ENCODE results near the gene STIL.
A peak's percentile ranks its signal among the peaks of the same experiment; 100 is the strongest.
"Not testable (repeated sequence)": the region's sequence is repeated elsewhere in the genome, so short reads cannot be mapped to it uniquely, and the experiment has no call there.

Gene STIL

GRCh38 chr1:47317841-47318240 lies 3.9 kb upstream of the STIL start:
- no peak for DNase-seq

- no peak for DNase-seq
These were observed 4.5 kb downstream of the STIL start for GRCh38 chr1:47309427-47309826.

DNA sequence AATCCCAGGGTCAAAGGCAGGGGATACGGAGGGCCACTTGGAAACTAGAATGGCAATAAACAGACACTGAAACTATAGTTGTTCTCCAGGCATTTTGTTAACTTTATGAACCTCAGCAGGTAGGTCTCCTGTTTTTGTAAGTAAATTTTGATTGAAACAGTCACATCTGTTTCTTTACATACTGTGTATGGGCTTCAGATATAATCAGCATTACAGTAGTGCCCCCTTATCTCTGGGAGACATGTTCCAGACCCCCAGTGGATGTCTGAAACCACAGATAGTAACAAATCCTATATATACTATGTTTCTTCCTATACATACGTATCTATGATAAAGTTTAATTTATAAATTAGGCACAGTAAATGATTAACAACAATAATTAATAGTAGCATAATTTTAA lies 11.5 kb downstream of the STIL start:
- no peak for DNase-seq

DNA sequence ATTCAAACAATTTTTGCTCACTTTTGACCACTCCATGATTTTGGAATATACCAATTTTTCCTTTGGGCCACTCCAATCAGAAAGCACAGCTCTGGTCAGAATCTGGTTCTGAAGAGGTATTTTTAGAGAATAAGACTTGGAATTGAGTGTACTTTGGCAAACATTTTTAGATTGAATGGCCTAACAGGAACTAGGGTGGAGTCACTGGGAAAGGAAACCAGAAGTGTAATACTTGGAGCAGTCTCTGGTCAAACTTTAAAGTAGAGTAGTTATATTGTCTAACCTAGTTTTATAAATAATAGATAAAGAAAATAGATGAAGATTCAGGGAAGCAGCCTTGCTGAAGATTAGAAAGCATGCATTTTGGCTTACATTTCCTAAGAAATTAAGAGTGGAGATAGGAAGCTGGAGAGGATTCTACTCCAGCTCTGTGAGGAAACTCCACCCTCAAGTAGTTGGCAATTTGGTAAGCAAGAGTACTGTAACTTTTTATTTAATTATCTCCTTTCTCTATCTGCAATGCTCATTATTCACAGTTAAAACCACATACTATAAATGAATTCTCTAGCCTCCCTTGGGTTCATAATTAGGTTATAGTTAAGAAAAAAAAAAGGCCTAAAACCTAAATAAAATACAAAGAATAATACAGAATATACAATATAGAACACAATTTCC lies 15.8 kb downstream of the STIL start:
- DNase-seq = no peak

GRCh38 chr1:47295579-47295978 lies 18.4 kb downstream of the STIL start:
- no peak for DNase-seq

DNA sequence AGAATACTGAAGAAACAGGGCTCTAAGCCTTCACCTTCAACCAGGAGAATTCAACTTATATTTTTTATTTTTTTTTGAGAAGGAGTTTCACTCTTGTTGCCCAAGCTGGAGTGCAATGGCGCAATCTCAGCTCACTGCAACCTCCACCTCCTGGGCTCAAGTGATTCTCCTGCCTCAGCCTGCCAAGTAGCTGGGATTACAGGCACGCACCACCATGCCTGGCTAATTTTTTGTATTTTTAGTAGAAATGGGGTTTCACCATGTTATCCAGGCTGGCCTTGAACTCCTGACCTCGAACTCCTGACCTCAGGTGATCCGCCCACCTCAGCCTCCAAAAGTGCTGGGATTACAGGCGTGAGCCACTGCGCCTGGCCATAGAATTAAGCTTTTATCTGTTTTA lies 19.1 kb downstream of the STIL start:
- not testable (repeated sequence) for DNase-seq

DNA sequence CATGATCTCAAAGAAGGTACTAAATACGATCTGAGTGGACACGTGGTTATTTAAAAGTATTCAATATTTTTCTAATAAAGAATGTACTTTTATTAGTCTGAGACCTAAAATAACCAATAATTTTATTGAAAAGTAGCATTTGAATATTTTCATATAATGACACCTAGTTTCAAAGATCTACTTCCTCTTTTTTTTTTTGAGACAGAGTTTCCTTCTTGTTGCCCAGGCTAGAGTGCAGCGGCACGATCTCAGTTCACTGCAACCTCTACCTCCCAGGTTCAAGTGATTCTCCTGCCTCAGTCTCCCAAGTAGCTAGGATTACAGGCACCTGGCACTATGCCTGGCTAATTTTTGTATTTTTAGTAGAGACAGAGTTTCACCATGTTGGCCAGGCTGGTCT lies 25.8 kb downstream of the STIL start:
- DNase-seq = not testable (repeated sequence)

- DNase-seq = no peak
These were observed 33.8 kb downstream of the STIL start for GRCh38 chr1:47280142-47280541.

DNA sequence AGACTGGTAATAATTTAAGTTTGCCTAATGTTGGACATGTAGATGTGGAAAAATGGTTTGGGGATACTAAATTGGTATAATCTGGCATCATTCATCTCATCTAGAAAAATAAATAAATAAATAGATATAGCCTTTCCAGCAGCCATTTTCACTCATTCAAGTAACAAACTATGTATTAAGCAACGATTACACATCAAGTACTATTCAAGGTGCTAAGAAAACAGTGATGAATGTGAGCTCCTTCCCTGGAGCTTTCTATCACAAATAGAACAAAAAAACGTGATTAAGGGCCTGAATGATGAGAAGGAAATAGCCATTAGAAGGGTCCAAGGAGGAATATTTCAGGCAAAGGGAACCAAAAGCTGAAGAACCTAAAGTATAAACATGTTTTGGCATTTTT lies 37.1 kb downstream of the STIL start:
- no peak for DNase-seq

DNA sequence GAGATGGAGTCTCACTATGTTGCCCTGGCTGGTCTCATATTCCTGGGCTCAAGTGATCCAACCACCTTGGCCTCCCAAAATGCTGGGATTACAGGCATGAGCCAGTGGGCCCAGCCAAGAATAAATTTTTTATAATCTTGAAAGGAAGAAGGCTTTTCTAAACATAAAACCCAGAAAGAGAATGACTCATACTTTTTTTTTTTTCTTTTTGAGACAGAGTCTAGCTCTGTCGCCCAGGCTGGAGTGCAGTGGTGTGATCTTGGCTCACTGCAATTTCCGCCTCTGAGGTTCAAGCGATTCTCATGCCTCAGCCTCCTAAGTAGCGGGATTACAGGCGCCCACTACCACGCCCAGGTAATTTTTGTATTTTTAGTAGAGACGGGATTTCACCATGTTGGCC lies 38.1 kb downstream of the STIL start:
- not testable (repeated sequence) for DNase-seq

GRCh38 chr1:47265529-47265928 lies 48.4 kb downstream of the STIL start:
- DNase-seq = not testable (repeated sequence)

DNA sequence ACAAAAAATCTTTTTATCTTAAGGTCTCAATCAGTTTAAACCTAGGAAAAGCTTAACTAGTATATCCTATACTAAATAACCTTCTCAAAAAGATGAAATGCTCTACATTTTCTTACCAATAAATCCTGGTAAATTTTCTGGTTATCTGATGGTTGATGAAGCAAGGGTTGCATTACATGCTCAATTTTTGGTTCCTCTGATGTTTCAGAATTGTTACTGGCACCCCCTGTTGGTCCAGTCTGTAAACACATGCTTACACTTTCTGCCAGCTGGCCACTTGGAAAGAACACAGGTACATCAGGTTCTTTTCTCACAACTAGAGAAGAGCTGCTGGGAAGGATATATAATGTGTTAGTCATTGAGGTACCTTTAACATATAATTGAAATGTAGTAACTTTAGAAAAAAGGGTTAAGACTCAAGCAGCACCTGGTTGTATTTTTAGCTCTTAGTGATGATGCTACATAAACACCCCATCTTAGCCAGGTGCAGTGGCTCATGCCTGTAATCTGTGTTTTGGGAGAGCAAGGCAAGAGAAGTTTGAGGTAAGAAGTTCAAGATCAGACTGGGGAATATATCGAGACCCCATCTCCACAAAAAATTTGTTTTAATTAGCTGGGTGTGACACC lies 51.0 kb downstream of the STIL start:
- peak; percentile 65 for DNase-seq

DNA sequence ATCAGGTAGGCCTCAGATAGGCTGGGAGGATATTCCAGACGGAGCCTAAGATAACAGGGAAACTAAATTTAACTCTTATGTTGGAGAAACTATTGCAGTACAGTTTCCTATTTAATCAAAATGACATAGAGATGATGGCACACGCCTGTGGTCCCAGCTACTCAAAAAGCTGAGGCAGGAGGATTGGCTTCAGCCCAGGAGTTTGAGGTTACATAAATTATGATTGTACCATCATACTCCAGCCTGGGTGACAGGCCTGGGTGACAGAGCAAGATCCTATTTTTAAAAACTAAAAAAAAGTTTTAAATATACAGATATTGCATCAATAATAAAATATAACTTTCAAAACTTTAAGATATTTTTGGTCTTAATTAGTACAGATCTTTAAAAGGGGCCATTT lies 56.7 kb downstream of the STIL start:
- DNase-seq = no peak

DNA sequence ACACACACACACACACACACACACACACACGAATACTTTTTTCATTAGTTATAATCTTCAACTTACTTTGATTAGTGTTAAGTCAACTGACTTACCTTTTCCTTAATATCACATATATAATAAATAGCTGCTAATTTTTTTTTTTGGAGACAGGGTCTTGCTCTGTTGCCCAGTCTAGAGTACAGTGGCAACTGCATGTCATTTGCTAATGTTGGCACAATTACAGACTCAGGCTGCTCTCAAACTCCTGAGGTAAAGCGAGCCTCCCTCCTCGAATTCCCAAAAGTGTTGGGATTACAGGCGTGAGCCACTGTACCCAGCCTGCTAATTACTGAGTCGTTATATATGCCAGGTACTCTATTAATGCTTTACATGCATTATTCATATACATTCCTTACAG lies 61.2 kb downstream of the STIL start:
- DNase-seq = no peak

- DNase-seq = no peak
These were observed 61.6 kb downstream of the STIL start for GRCh38 chr1:47252369-47252768.

DNA sequence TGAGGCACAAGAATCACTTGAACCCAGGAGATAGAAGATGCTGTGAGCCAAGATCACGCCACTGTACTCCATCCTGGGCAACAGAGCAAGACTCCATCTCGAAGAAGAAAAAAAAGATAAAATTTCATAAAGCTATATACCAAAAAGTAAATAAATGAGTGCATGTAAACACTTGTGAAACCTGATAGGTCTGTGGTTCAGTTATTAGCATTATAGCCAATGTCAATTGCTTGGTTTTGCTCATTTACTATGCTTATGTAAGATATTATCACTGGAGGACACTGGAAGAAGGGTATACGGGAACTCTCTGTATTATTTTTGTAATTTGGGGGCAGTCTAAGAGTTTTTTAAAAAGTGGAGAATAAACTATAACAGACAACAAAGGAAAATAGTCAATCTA lies 64.2 kb downstream of the STIL start:
- no peak for DNase-seq

GRCh38 chr1:47244339-47244862 lies 69.5 kb downstream of the STIL start:
- no peak for DNase-seq

GRCh38 chr1:47243910-47244309 lies 70.0 kb downstream of the STIL start:
- DNase-seq = no peak

GRCh38 chr1:47241114-47242113 lies 72.5 kb downstream of the STIL start:
- DNase-seq = no peak

GRCh38 chr1:47238935-47239592 lies 74.9 kb downstream of the STIL start:
- no peak for DNase-seq

DNA sequence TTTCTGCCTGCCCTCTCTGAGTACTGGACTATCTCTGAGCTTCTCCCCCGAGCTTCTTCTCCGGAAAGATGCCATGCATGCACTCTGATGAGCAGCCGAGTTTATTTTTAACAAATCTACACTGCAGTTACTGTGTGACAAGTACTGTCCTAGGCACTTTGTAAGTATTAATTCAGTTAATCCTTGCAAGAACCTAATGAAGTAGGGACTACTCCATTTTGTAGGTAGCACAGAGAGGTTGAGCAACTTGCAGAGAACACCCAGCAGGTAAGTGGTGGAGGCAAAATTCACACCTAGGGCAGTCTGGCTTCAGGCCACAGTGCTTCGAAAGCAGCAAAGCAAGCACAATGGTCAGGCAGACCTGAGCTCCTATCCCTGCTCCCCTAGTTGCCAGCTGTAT lies 78.1 kb downstream of the STIL start:
- no peak for DNase-seq

DNA sequence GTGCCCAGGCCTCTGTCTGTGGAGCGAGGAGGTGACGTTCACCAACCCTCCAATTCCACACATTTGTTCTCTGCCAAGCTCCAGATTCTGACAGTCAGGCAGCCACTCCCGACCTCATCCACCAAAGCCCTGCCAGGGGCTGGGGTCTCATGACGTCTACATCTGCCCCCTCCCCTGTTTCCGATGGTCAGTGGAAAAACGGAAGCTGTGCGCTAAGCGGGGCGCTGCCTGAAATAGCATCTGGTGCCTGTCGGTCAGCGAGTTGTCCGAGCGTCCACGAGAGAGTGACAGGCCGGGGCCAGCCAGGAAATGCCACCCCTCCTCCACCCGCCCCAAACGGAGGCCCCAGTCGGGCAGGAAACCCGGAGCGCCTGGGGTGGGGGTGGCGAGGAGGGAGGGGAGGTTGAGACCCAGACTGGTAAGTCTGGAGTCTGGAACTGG lies 78.7 kb downstream of the STIL start:
- no peak for DNase-seq

DNA sequence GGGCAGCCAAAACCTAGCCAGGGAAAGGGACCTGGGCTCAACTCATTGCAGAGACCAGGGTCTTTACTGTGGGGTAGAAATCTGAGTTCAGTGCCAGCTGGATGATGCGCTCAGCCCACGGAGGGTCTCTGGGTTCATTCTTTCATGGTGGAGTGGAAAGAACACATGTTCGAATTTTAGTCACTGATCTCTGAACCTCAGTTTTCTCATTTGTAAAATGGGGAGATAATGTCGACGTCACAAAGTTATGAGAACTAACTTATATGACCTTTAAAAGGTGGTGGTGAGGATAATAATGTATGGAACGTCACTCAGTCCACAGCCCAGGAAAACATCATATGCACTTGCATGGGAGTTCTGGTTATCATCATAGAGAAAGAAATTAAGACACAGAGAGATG lies 80.8 kb downstream of the STIL start:
- no peak for DNase-seq
